GM12878 (cell line): ENCODE results near the gene CTCFL. TPM values are rescaled to one million over a fixed set of nuclear protein-coding genes. Genes with fewer than 3 reads are reported as not detected.

ENCODE experiments used
- BCL3 ChIP-seq: IDR thresholded peaks from 2 replicates; pipeline ENCODE4 v1.6.1; 2011; ENCODE audit warnings: borderline replicate concordance, low read depth, mild to moderate bottlenecking, moderate library complexity, low read length; ENCODE audit not compliant: insufficient read depth, poor library complexity, severe bottlenecking
- BMI1 ChIP-seq: fragments of 450-650 bp; IDR thresholded peaks from 2 replicates; pipeline ENCODE4 v1.6.1; 2016; ENCODE audit warnings: mild to moderate bottlenecking, moderate library complexity, borderline replicate concordance
- CEBPB ChIP-seq, 2 experiments: fragments of 150-350 bp in 1 of 2; IDR thresholded peaks; 2 replicates each; pipeline ENCODE4 v1.6.1; 2012 to 2014; ENCODE audit warnings: low read depth in 2 of 2, low read length in 2 of 2, borderline replicate concordance in 1 of 2, inconsistent platforms in 1 of 2
- CTCF ChIP-seq, 3 experiments: IDR thresholded peaks in 2 of 3; conservative IDR thresholded peaks in 1 of 3; 2 replicates each; pipeline ENCODE4 v1.5.1; 2011; ENCODE audit warnings: low read depth in 3 of 3, low read length in 3 of 3, mild to moderate bottlenecking in 3 of 3, control low read depth in 2 of 3, moderate library complexity in 2 of 3, inconsistent platforms in 1 of 3, mixed read lengths in 1 of 3; ENCODE audit not compliant: control insufficient read depth in 2 of 3, insufficient read depth in 1 of 3; ENCODE audit errors: extremely low read depth in 1 of 3
- E4F1 ChIP-seq: fragments of 450-650 bp; IDR thresholded peaks from 2 replicates; pipeline ENCODE4 v1.6.1; 2018; ENCODE audit warnings: borderline replicate concordance, mild to moderate bottlenecking; ENCODE audit not compliant: partially characterized antibody
- FOXM1 ChIP-seq: IDR thresholded peaks from 2 replicates; pipeline ENCODE4 v1.6.1; 2012; ENCODE audit warnings: low read depth, mild to moderate bottlenecking, inconsistent platforms, low read length, moderate library complexity
- HDAC2 ChIP-seq: fragments of 200-600 bp; sonication (generic); IDR thresholded peaks from 2 replicates; pipeline ENCODE4 v1.6.1; 2017
- HDAC6 ChIP-seq: fragments of 200-600 bp; sonication (generic); IDR thresholded peaks from one replicate; pipeline ENCODE4 v1.8.0; 2017; ENCODE audit warnings: antibody characterized with exemption; ENCODE audit not compliant: unreplicated experiment
- MEF2B ChIP-seq: fragments of 450-650 bp; IDR thresholded peaks from 2 replicates; pipeline ENCODE4 v1.6.1; 2018; ENCODE audit warnings: mild to moderate bottlenecking, moderate library complexity; ENCODE audit not compliant: partially characterized antibody, poor library complexity, severe bottlenecking
- MTA3 ChIP-seq: IDR thresholded peaks from 2 replicates; pipeline ENCODE4 v1.6.1; 2012; ENCODE audit warnings: low read length, inconsistent platforms, borderline replicate concordance
- POLR2AphosphoS2 ChIP-seq: IDR thresholded peaks from 2 replicates; pipeline ENCODE4 v1.6.1; 2011; ENCODE audit warnings: low read depth, mild to moderate bottlenecking, low read length, improper control_type of control experiment, moderate library complexity
- RELB ChIP-seq: fragments of 450-650 bp; IDR thresholded peaks from 2 replicates; pipeline ENCODE4 v1.6.1; 2017; ENCODE audit warnings: low read depth, mild to moderate bottlenecking, moderate library complexity
- RUNX3 ChIP-seq: IDR thresholded peaks from 2 replicates; pipeline ENCODE4 v1.6.1; 2012; ENCODE audit warnings: low read length, inconsistent platforms
- SIX5 ChIP-seq: IDR thresholded peaks from 2 replicates; pipeline ENCODE4 v1.6.1; 2011; ENCODE audit warnings: mild to moderate bottlenecking, low read depth, low read length, moderate library complexity; ENCODE audit not compliant: severe bottlenecking
- SMARCA5 ChIP-seq: fragments of 450-650 bp; IDR thresholded peaks from 2 replicates; pipeline ENCODE4 v1.6.1; 2017; ENCODE audit warnings: mild to moderate bottlenecking
- SPI1 ChIP-seq: IDR thresholded peaks from 2 replicates; pipeline ENCODE4 v1.6.1; 2011; ENCODE audit warnings: low read depth, mild to moderate bottlenecking, low read length, moderate library complexity, borderline replicate concordance; ENCODE audit not compliant: insufficient read depth
- SRF ChIP-seq, 2 experiments: IDR thresholded peaks; 2 replicates each; pipeline ENCODE4 v1.6.1; 2011; ENCODE audit warnings: low read depth in 2 of 2, low read length in 2 of 2, mild to moderate bottlenecking in 1 of 2, moderate library complexity in 1 of 2
- STAT3 ChIP-seq: IDR thresholded peaks from 2 replicates; pipeline ENCODE4 v1.6.1; 2011; ENCODE audit warnings: low read depth, low read length, improper control_type of control experiment
- SUZ12 ChIP-seq: fragments of 200-600 bp; sonication (generic); IDR thresholded peaks from one replicate; pipeline ENCODE4 v1.6.1; 2018; ENCODE audit warnings: antibody characterized with exemption, mild to moderate bottlenecking; ENCODE audit not compliant: unreplicated experiment
- TBL1XR1 ChIP-seq: IDR thresholded peaks from 2 replicates; pipeline ENCODE4 v1.6.1; 2012; ENCODE audit warnings: low read depth, low read length, improper control_type of control experiment
- ZBED1 ChIP-seq: IDR thresholded peaks from 2 replicates; pipeline ENCODE4 v1.6.1; 2016; ENCODE audit warnings: borderline replicate concordance
- ZNF274 ChIP-seq: IDR thresholded peaks from one replicate; pipeline ENCODE4 v1.8.0; 2011; ENCODE audit not compliant: insufficient read length, insufficient read depth
- polyA plus RNA-seq, 11 experiments: library from polyadenylated mRNA; depleted of rRNA in 4 of 11; unstranded in 6 of 11; stranded (reverse) in 5 of 11; fragments of >200 nt; fragmentation: Nextera tagmentation in 4 of 11; fragmentation: Illumina TruSeq in 1 of 11; extraction: Ambion mirVana in 4 of 11; extraction: Trizol in 1 of 11; gene quantifications; 1 replicate in 1 of 11; 2 replicates in 10 of 11; pipeline versions ENCODE4 v1.2.1 to v1.2.3, GENCODE V29; 2011 to 2016; ENCODE audit warnings: inconsistent platforms in 2 of 11, missing spikeins in 2 of 11, low read depth in 1 of 11
- total RNA-seq, 4 experiments: library from RNA; depleted of rRNA in 3 of 4; stranded (reverse); fragments of >200 nt in 3 of 4; fragmentation: Illumina TruSeq in 1 of 4; extraction: Trizol in 1 of 4; gene quantifications; 2 replicates each; pipeline versions ENCODE4 v1.2.1 to v1.2.3, GENCODE V29; 2013 to 2021

The CTCFL gene
- total and polyA plus RNA-seq, 10 of the 15 experiments (the other 5 are each of a cell fraction or from before 2014, with no cell fraction given), result 0.06 to 0.20 (median 0.11) TPM; not detected in 4

- TF ChIP-seq SIX5, result no peak
- TF ChIP-seq BCL3, result no peak
- no peak for TF ChIP-seq TBL1XR1
- no peak for TF ChIP-seq BMI1
- TF ChIP-seq CTCF (IDR thresholded peaks at IDR 0.05 in 2 of 3, conservative IDR thresholded peaks at IDR 0.05 in 1 of 3; ENCODE audit: control insufficient read depth in 2 of 3, extremely low read depth in 1 of 3, insufficient read depth in 1 of 3, low read depth in 3 of 3, low read length in 3 of 3), result peak; percentile 54 to 74 (median 70)
- TF ChIP-seq SPI1, result peak; percentile 75
- no peak for TF ChIP-seq ZNF274
- no peak for TF ChIP-seq SUZ12
- TF ChIP-seq CEBPB (IDR thresholded peaks at IDR 0.05; ENCODE audit: borderline replicate concordance in 1 of 2, low read depth in 2 of 2, low read length in 2 of 2), result no peak
- no peak for TF ChIP-seq MTA3
- no peak for TF ChIP-seq RELB
- no peak for TF ChIP-seq FOXM1
- no peak for TF ChIP-seq MEF2B
- peak; percentile 25; the same call in 1 of the 2 replicates for TF ChIP-seq RUNX3
- TF ChIP-seq SMARCA5, result peak; percentile 39; the same call in 1 of the 2 replicates
- TF ChIP-seq ZBED1, result no peak
- TF ChIP-seq HDAC2, result no peak
- no peak for TF ChIP-seq E4F1
- TF ChIP-seq STAT3, result no peak
- no peak for TF ChIP-seq SRF (IDR thresholded peaks at IDR 0.05; ENCODE audit: low read depth in 2 of 2, low read length in 2 of 2)
- no peak for TF ChIP-seq POLR2AphosphoS2
- TF ChIP-seq HDAC6, result no peak
These were observed 26.2 kb downstream of the CTCFL start (continued) for GRCh38 chr20:57498425-57499400.
